HG02981 (cell line): ENCODE results near the gene SHANK1.

Experiments
- ATAC-seq: cut with Tn5 transposase; IDR thresholded peaks from one replicate; pipeline ENCODE4 v1.9.1; 2021; ENCODE audit warnings: mild to moderate bottlenecking, moderate library complexity; ENCODE audit not compliant: unreplicated experiment

Gene SHANK1

GRCh38 chr19:50662651-50663481, 56.7 kb downstream of the SHANK1 start:
- no peak for ATAC-seq

- no peak for ATAC-seq
Measured at GRCh38 chr19:50661766-50662650, 57.6 kb downstream of the SHANK1 start.

GRCh38 chr19:50661023-50661422, 58.6 kb downstream of the SHANK1 start:
- no peak for ATAC-seq

- no peak for ATAC-seq
Measured at GRCh38 chr19:50660088-50660366, 59.6 kb downstream of the SHANK1 start.

- ATAC-seq = no peak
Measured at GRCh38 chr19:50659318-50660087, 60.1 kb downstream of the SHANK1 start.

GRCh38 chr19:50658441-50659317, 60.9 kb downstream of the SHANK1 start:
- ATAC-seq = no peak

- no peak for ATAC-seq
Measured at GRCh38 chr19:50657712-50658440, 61.7 kb downstream of the SHANK1 start.

GRCh38 chr19:50657222-50657669, 62.4 kb downstream of the SHANK1 start:
- no peak for ATAC-seq

- ATAC-seq = no peak
Measured at GRCh38 chr19:50654882-50655281, 64.7 kb downstream of the SHANK1 start.

GRCh38 chr19:50652722-50653121, 66.9 kb downstream of the SHANK1 start:
- ATAC-seq = no peak

- ATAC-seq = no peak
Measured at GRCh38 chr19:50651174-50651573, 68.4 kb downstream of the SHANK1 start.

GRCh38 chr19:50649433-50650391, 69.9 kb downstream of the SHANK1 start, which contains the start of gene C19orf81:
C19orf81 (plus strand) TSS chr19:50649445; CDS start chr19:50649445, 0 bp downstream.
- ATAC-seq = no peak

- ATAC-seq = no peak
Measured at GRCh38 chr19:50648659-50649058, 70.9 kb downstream of the SHANK1 start.

GRCh38 chr19:50647879-50648615, 71.6 kb downstream of the SHANK1 start:
- no peak for ATAC-seq

- no peak for ATAC-seq
Measured at GRCh38 chr19:50646074-50646807, 73.4 kb downstream of the SHANK1 start.

GRCh38 chr19:50645107-50645506, 74.5 kb downstream of the SHANK1 start:
- no peak for ATAC-seq

- ATAC-seq = no peak
Measured at GRCh38 chr19:50644315-50644915, 75.2 kb downstream of the SHANK1 start.
